HL-60 (cell line): ENCODE measurements around the gene NLK.
"Not testable (repeated sequence)": the region's sequence is repeated elsewhere in the genome, so short reads cannot be mapped to it uniquely, and the experiment has no call there.

Experiments used
- DNase-seq, 2 experiments: peaks; one replicate each; pipeline ENCODE4 v3.0.0-alpha.2; 2010 to 2020; ENCODE audit warnings: low read depth in 1 of 2, low spot score in 1 of 2
- H3K27ac ChIP-seq: fragments of 250-450 bp; sonication (Bioruptor Pico); replicated peaks from 2 replicates; pipeline ENCODE4 v1.5.1; 2020; ENCODE audit warnings: mild to moderate bottlenecking, moderate library complexity
- H3K27me3 ChIP-seq: fragments of 250-450 bp; sonication (Bioruptor Pico); 2 replicates; pipeline ENCODE4 v1.5.1; 2021; ENCODE audit warnings: mild to moderate bottlenecking, moderate library complexity; ENCODE audit not compliant: insufficient read depth, poor library complexity, severe bottlenecking
- H3K4me3 ChIP-seq: replicated peaks from 2 replicates; pipeline ENCODE4 v1.5.1; 2011; ENCODE audit warnings: mild to moderate bottlenecking, control low read depth, low read length; ENCODE audit not compliant: insufficient read depth
- CTCF ChIP-seq: IDR thresholded peaks from one replicate; pipeline ENCODE4 v1.5.1; 2011; ENCODE audit warnings: low read length, control low read depth, inconsistent platforms; ENCODE audit not compliant: insufficient read depth
- GABPA ChIP-seq: IDR thresholded peaks from 2 replicates; pipeline ENCODE4 v1.6.1; 2012; ENCODE audit warnings: low read depth
- POLR2AphosphoS5 ChIP-seq: IDR thresholded peaks from 2 replicates; pipeline ENCODE4 v1.6.1; 2012; ENCODE audit warnings: low read depth
- SPI1 ChIP-seq: IDR thresholded peaks from 2 replicates; pipeline ENCODE4 v1.6.1; 2012; ENCODE audit warnings: low read depth, mild to moderate bottlenecking, borderline replicate concordance
- TF ChIP-seq, protein P1 (sequence below): IDR thresholded peaks from 2 replicates; pipeline ENCODE4 v1.6.1; 2012; ENCODE audit warnings: low read depth; ENCODE audit not compliant: insufficient replicate concordance

NLK gene

GRCh38 chr17:27997522-27997921 is 45.0 kb upstream of the NLK start:
- TF ChIP-seq, protein P1, sequence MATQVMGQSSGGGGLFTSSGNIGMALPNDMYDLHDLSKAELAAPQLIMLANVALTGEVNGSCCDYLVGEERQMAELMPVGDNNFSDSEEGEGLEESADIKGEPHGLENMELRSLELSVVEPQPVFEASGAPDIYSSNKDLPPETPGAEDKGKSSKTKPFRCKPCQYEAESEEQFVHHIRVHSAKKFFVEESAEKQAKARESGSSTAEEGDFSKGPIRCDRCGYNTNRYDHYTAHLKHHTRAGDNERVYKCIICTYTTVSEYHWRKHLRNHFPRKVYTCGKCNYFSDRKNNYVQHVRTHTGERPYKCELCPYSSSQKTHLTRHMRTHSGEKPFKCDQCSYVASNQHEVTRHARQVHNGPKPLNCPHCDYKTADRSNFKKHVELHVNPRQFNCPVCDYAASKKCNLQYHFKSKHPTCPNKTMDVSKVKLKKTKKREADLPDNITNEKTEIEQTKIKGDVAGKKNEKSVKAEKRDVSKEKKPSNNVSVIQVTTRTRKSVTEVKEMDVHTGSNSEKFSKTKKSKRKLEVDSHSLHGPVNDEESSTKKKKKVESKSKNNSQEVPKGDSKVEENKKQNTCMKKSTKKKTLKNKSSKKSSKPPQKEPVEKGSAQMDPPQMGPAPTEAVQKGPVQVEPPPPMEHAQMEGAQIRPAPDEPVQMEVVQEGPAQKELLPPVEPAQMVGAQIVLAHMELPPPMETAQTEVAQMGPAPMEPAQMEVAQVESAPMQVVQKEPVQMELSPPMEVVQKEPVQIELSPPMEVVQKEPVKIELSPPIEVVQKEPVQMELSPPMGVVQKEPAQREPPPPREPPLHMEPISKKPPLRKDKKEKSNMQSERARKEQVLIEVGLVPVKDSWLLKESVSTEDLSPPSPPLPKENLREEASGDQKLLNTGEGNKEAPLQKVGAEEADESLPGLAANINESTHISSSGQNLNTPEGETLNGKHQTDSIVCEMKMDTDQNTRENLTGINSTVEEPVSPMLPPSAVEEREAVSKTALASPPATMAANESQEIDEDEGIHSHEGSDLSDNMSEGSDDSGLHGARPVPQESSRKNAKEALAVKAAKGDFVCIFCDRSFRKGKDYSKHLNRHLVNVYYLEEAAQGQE, result no peak
- TF ChIP-seq SPI1, result no peak
- TF ChIP-seq CTCF, result no peak
- TF ChIP-seq GABPA, result no peak
- no peak for TF ChIP-seq POLR2AphosphoS5
- H3K4me3 ChIP-seq, result no peak overlapping the region
- no peak overlapping the region for H3K27ac ChIP-seq
- no peak for DNase-seq
- H3K27me3 ChIP-seq, result no peaks in the 10 kb centered on the region

DNA sequence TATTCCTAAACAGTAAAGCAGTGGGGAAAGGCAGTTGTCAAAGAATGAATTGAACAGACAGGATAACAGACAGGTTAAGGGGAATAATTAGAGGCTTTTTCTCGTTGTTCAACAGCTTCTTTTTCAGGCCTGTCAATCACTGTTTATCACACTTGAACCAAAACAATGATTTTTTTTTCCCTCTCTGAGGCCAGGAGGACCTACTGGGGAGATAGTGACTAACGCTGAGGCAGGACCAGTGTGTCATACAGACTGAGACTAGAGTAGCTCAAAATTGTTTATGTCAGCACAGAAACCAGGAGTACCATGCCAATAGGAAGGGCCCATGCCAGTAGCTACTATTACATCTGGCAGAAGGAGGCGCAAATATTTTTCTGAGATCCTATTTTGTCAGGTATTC is 41.3 kb upstream of the NLK start:
- no peak for DNase-seq
- Histone ChIP-seq H3K27ac (no peak overlapping the region), H3K4me3 (no peak overlapping the region), H3K27me3 (no peaks in the 10 kb centered on the region)
- TF ChIP-seq POLR2AphosphoS5 (no peak), GABPA (no peak), CTCF (no peak), SPI1 (no peak)
- TF ChIP-seq, protein P1, result no peak

DNA sequence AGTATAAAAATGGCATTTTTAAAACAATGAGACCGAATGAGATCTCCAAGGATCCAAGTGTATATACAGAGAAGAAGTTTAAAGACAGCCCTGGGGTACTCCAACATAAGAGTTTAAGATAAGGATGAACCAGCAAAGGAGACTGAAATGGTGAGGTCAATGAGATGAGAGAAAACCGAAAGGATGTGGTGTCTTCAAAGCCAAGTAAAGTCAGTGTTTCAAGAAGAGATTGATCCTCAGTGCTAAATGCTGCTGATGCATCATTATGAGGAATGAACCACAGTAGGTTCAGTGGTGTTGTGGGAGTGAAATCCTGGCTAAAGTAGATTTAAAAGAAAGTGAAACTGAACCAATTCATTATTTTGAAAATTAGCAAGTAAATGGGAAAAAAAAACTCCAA is 38.1 kb upstream of the NLK start:
- H3K27ac ChIP-seq, result no peak overlapping the region
- no peak overlapping the region for H3K4me3 ChIP-seq
- no peak for DNase-seq
- H3K27me3 ChIP-seq, result no peaks in the 10 kb centered on the region
- TF ChIP-seq, protein P1, result no peak
- TF ChIP-seq SPI1, result no peak
- TF ChIP-seq CTCF, result no peak
- TF ChIP-seq POLR2AphosphoS5, result no peak
- TF ChIP-seq GABPA, result no peak

DNA sequence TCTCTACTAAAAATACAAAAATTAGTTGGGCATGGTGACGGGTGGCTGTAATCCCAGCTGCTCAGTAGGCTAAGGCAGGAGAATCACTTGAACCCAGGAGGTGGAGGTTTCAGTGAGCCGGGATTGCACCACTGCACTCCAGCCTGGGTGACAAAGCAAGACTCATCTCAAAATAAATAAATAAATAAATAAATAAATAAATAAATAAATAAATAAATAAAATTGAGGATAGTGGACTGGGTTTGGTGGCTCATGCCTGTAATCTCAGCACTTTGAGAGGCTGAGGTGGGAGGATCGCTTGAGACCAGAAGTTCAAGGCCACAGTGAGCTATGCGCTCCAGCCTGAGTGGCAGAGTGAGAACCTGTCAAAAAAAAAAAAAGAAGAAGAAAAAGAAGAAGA is 34.6 kb upstream of the NLK start:
- not testable (repeated sequence) for H3K27me3 ChIP-seq, DNase-seq, H3K27ac ChIP-seq, H3K4me3 ChIP-seq
